GM21367 (cell line): ENCODE results near the gene CEP162.
A peak's percentile ranks its signal among the peaks of the same experiment; 100 is the strongest.
"Not testable (repeated sequence)": the region's sequence is repeated elsewhere in the genome, so short reads cannot be mapped to it uniquely, and the experiment has no call there.

ENCODE experiments used
- ATAC-seq: cut with Tn5 transposase; IDR thresholded peaks from one replicate; pipeline ENCODE4 v1.9.1; 2021; ENCODE audit not compliant: unreplicated experiment

Gene CEP162

GRCh38 chr6:84227434-84228197, at the start of gene CEP162:
CEP162 (minus strand) TSS chr6:84227643; CDS start chr6:84226393, 1,250 bp downstream.
- peak; percentile 97 for ATAC-seq

GRCh38 chr6:84274856-84275255, 47.4 kb upstream of the CEP162 start:
- ATAC-seq: no peak

- ATAC-seq: no peak
Observed at GRCh38 chr6:84273048-84273809, 45.8 kb upstream of the CEP162 start.

GRCh38 chr6:84272298-84272697, 44.9 kb upstream of the CEP162 start:
- no peak for ATAC-seq

GRCh38 chr6:84271061-84271716, 43.7 kb upstream of the CEP162 start:
- ATAC-seq: no peak

GRCh38 chr6:84269947-84270733, 42.7 kb upstream of the CEP162 start:
- ATAC-seq: no peak

GRCh38 chr6:84268781-84269180, 41.3 kb upstream of the CEP162 start:
- ATAC-seq: no peak

- ATAC-seq: no peak
Observed at GRCh38 chr6:84263557-84263956, 36.1 kb upstream of the CEP162 start.

- no peak for ATAC-seq
Observed at GRCh38 chr6:84260926-84261325, 33.5 kb upstream of the CEP162 start.

GRCh38 chr6:84260196-84260595, 32.8 kb upstream of the CEP162 start:
- no peak for ATAC-seq

GRCh38 chr6:84258866-84259265, 31.4 kb upstream of the CEP162 start:
- no peak for ATAC-seq

GRCh38 chr6:84258268-84258667, 30.8 kb upstream of the CEP162 start:
- ATAC-seq: no peak

GRCh38 chr6:84255641-84256040, 28.2 kb upstream of the CEP162 start:
- no peak for ATAC-seq

GRCh38 chr6:84253380-84253779, 25.9 kb upstream of the CEP162 start:
- no peak for ATAC-seq

- no peak for ATAC-seq
Observed at GRCh38 chr6:84251891-84252539, 24.6 kb upstream of the CEP162 start.

- no peak for ATAC-seq
Observed at GRCh38 chr6:84249724-84250123, 22.3 kb upstream of the CEP162 start.

GRCh38 chr6:84244416-84245081, 17.1 kb upstream of the CEP162 start:
- not testable (repeated sequence) for ATAC-seq

GRCh38 chr6:84243240-84243639, 15.8 kb upstream of the CEP162 start:
- no peak for ATAC-seq

- no peak for ATAC-seq
Observed at GRCh38 chr6:84242265-84242664, 14.8 kb upstream of the CEP162 start.

- peak; percentile 1 for ATAC-seq
Observed at GRCh38 chr6:84228198-84228543, 728 bp upstream of the CEP162 start.
